ENCODE measurements around the gene FDX1. TPM values are rescaled to one million over a fixed set of nuclear protein-coding genes. Genes with fewer than 3 reads are reported as not detected.

Gene FDX1
- total and polyA plus RNA-seq, 2 of the 13 experiments (the other 11 are each of a cell fraction or from before 2014, with no cell fraction given) = 4.5 to 13.1 TPM

- CTCF ChIA-PET (ENCODE audit: low intra/inter-chr PET ratio, low total read pairs) = no interaction called here
- no peak for DNase-seq (ENCODE audit: low spot score)
- FAIRE-seq = no peak
- no peak overlapping the region for H2AFZ ChIP-seq (ENCODE audit: low read length)
- H3K9me3 ChIP-seq (ENCODE audit: low read length) = no peaks in the 10 kb centered on the region
- no peak overlapping the region for H3K27ac ChIP-seq (ENCODE audit: extremely low read length, insufficient read depth, low read length)
- POLR2A ChIA-PET = no interaction called here
- H3K79me2 ChIP-seq (ENCODE audit: insufficient read depth, low read length) = no peaks in the 10 kb centered on the region
- no peaks in the 10 kb centered on the region for H4K20me1 ChIP-seq (ENCODE audit: insufficient read depth, low read length)
- intact Hi-C loops (cut with micrococcal nuclease; ENCODE audit: unreplicated experiment) = no loop called here
- no peaks in the 10 kb centered on the region for H3K4me1 ChIP-seq (ENCODE audit: insufficient read depth, low read length)
- in situ Hi-C loops (cut with HindIII; ENCODE audit: extremely low pct_ligation_motif_present, low pct_unique_long_range_greater_than_20kb) = no loop called here
- no TSS peak for BruUV-seq (replicated peaks)
- no peak overlapping the region for H3K4me2 ChIP-seq (ENCODE audit: low read depth, low read length)
- 0% methylated on average over 1 of the region's 1 CpG for WGBS (ENCODE audit: low lambda C conversion rate)
- ATAC-seq = no peak
- H3K36me3 ChIP-seq (replicated peaks in 1 of 2; ENCODE audit: control insufficient read depth in 1 of 2, insufficient read depth in 2 of 2, low read length in 2 of 2) = no peaks in the 10 kb centered on the region
- H3K4me3 ChIP-seq (replicated peaks in 1 of 3; ENCODE audit: insufficient read depth in 1 of 3, low read depth in 2 of 3, low read length in 3 of 3) = no peak overlapping the region
- H3K9ac ChIP-seq (ENCODE audit: insufficient read depth, low read depth, low read length) = no peak overlapping the region
- peaks cover 2 to 8% of the 10 kb centered on the region in 2 experiments; a peak in 1 of 5 replicates for H3K27me3 ChIP-seq (ENCODE audit: control insufficient read depth in 1 of 2, insufficient read depth in 2 of 2, low read length in 2 of 2)
- TF ChIP-seq ZNF367 (CRISPR knock-in tag; IDR thresholded peaks at IDR 0.05; ENCODE audit: borderline replicate concordance) (no peak), ZNF607 (CRISPR knock-in tag; IDR thresholded peaks at IDR 0.05; ENCODE audit: borderline replicate concordance) (no peak), ZNF883 (CRISPR knock-in tag; IDR thresholded peaks at IDR 0.05; ENCODE audit: not compliant biosample characterization) (no peak), BHLHE40 (IDR thresholded peaks at IDR 0.05; ENCODE audit: low read length) (no peak), FOXJ3 (CRISPR knock-in tag; IDR thresholded peaks at IDR 0.05; ENCODE audit: borderline replicate concordance) (no peak), ZMYM3 (CRISPR knock-in tag; IDR thresholded peaks at IDR 0.05) (no peak), ZNF784 (CRISPR knock-in tag; IDR thresholded peaks at IDR 0.05; ENCODE audit: borderline replicate concordance) (no peak), ZNF275 (CRISPR knock-in tag; IDR thresholded peaks at IDR 0.05; ENCODE audit: borderline replicate concordance) (no peak), ZNF292 (CRISPR knock-in tag; IDR thresholded peaks at IDR 0.05; ENCODE audit: borderline replicate concordance, low read depth) (no peak), FOSL2 (CRISPR knock-in tag; IDR thresholded peaks at IDR 0.05) (no peak), TCF12 (IDR thresholded peaks at IDR 0.05) (no peak), TCF12 (CRISPR knock-in tag; IDR thresholded peaks at IDR 0.05) (no peak), ZBTB2 (CRISPR knock-in tag; IDR thresholded peaks at IDR 0.05; ENCODE audit: low read depth) (no peak)
- TF ChIP-seq, protein P1, sequence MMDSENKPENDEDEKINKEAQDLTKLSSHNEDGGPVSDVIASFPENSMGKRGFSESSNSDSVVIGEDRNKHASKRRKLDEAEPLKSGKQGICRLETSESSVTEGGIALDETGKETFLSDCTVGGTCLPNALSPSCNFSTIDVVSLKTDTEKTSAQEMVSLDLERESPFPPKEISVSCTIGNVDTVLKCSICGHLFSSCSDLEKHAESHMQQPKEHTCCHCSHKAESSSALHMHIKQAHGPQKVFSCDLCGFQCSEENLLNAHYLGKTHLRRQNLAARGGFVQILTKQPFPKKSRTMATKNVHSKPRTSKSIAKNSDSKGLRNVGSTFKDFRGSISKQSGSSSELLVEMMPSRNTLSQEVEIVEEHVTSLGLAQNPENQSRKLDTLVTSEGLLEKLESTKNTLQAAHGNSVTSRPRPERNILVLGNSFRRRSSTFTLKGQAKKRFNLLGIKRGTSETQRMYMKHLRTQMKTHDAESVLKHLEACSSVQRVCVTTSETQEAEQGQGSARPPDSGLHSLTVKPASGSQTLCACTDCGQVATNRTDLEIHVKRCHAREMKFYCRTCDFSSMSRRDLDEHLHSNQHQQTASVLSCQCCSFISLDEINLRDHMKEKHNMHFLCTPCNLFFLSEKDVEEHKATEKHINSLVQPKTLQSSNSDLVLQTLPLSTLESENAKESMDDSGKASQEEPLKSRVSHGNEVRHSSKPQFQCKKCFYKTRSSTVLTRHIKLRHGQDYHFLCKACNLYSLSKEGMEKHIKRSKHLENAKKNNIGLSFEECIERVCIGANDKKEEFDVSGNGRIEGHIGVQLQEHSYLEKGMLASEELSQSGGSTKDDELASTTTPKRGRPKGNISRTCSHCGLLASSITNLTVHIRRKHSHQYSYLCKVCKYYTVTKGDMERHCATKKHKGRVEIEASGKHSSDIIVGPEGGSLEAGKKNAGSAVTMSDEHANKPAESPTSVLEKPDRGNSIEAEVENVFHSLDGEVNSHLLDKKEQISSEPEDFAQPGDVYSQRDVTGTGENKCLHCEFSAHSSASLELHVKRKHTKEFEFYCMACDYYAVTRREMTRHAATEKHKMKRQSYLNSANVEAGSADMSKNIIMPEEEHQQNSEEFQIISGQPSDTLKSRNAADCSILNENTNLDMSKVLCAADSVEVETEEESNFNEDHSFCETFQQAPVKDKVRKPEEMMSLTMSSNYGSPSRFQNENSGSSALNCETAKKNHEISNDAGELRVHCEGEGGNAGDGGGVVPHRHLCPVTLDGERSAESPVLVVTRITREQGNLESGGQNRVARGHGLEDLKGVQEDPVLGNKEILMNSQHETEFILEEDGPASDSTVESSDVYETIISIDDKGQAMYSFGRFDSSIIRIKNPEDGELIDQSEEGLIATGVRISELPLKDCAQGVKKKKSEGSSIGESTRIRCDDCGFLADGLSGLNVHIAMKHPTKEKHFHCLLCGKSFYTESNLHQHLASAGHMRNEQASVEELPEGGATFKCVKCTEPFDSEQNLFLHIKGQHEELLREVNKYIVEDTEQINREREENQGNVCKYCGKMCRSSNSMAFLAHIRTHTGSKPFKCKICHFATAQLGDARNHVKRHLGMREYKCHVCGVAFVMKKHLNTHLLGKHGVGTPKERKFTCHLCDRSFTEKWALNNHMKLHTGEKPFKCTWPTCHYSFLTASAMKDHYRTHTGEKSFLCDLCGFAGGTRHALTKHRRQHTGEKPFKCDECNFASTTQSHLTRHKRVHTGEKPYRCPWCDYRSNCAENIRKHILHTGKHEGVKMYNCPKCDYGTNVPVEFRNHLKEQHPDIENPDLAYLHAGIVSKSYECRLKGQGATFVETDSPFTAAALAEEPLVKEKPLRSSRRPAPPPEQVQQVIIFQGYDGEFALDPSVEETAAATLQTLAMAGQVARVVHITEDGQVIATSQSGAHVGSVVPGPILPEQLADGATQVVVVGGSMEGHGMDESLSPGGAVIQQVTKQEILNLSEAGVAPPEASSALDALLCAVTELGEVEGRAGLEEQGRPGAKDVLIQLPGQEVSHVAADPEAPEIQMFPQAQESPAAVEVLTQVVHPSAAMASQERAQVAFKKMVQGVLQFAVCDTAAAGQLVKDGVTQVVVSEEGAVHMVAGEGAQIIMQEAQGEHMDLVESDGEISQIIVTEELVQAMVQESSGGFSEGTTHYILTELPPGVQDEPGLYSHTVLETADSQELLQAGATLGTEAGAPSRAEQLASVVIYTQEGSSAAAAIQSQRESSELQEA (CRISPR knock-in tag; IDR thresholded peaks at IDR 0.05; ENCODE audit: not compliant biosample characterization) = no peak
These were observed 82.3 kb downstream of the FDX1 start for GRCh38 chr11:110512026-110512425.

Data from HepG2 (cell line).